Stimulated activated CD4-positive, alpha-beta T cell treated with anti-CD3 and anti-CD28 coated beads, Interleukin-1b, Interleukin-23, amount 100 ng/mL, for 1 hour (primary cell): ENCODE measurements around the gene LEMD1.
A peak's percentile ranks its signal among the peaks of the same experiment; 100 is the strongest.

Experiments
- DNase-seq, 2 donors: peaks; one replicate each; pipeline ENCODE4 v3.0.0-alpha.2; 2020; ENCODE audit warnings: low read depth in 2 of 2

Gene LEMD1

DNA sequence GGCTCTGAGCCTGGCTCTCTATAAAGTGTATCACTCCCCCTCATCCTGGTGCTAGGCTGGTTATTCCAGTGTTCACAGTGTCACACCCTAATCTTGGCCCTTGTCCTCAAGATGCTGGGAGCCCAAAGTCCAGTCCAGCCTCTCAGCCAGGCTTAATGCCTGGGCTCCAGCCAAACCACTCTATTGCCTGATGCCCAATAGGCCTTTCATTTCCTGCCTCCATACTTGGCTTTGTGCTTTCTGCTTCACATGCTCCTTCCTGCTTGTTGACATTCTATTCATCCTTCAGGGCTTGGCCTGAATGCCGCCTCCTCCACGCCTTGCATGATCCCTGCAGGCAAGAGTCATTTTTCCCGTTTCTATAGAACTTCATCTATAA lies 66.8 kb downstream of the LEMD1 start:
- no peak for DNase-seq

DNA sequence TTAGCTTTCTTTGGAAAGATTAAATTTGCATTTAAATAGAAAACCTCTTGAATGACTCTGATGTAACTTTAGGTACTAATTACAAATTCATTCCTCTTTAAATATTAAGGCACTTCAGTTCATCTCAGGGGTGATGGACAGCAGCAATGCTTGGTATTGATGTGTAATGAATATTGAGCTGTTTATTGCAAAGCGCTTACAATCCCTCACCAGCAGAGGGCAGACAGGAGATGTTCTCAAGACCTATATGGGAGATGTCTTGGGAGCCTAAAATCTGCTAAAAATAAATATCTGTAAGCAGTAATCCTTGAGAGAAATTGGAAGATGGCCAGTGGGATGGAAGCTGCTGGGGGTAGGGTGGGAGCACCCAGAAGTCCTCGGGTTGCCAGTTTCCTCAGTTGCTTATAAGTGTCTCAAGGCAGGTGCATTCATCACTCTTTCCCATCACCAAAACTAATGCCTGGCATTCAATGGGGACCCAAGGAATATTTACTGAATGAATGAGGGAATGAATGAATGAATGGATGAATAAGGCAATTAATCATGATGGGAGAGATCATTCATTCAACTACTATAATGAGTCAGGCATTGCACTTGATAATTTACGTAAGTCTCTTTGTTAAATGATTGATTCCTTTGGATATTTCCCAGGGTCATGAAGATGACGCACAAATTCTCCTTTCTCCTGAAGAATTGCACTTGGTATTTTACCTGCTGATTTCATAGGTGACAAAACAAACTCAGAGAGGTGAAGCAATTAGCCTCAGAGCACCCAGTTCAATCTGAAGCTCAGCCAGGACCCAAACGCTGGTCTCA lies 67.4 kb downstream of the LEMD1 start:
- peak; percentile 18 to 24 for DNase-seq

DNA sequence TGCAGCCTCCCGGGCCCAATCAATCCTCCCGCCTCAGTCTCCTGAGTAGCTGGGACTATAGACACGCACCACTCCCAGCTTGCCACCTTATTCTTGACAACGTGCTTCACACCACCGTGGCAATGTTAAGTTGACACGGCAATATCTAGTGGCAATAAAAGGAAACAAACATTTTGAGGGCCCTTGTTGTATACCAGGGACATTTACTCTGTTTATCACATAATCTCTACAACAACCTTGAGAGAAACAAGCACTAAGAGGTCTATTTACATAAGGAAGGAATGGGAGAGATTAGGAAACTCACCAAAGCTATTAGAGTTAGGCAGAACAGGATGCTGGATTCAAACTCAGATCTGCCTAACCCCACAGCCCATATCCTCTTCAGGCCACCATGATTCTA lies 68.2 kb downstream of the LEMD1 start:
- no peak for DNase-seq

DNA sequence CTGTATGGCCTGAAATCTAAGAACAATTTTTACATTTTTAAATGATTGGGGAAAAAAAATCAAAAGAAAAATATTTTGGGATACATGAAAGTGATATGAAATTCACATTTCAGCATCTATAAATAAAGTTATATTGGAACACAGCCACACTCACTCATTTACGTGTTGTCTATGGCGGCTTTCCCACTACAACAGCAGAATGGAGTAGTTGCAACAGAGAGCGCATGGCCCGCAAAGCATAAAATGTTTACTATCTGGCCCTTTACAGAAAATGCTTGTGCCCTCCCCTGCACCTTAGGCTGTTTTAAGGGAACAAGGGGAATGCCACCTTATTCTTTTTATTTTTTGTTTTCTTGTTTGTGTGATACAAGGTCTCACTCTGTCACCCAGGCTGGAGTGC lies 68.7 kb downstream of the LEMD1 start:
- DNase-seq, result no peak

DNA sequence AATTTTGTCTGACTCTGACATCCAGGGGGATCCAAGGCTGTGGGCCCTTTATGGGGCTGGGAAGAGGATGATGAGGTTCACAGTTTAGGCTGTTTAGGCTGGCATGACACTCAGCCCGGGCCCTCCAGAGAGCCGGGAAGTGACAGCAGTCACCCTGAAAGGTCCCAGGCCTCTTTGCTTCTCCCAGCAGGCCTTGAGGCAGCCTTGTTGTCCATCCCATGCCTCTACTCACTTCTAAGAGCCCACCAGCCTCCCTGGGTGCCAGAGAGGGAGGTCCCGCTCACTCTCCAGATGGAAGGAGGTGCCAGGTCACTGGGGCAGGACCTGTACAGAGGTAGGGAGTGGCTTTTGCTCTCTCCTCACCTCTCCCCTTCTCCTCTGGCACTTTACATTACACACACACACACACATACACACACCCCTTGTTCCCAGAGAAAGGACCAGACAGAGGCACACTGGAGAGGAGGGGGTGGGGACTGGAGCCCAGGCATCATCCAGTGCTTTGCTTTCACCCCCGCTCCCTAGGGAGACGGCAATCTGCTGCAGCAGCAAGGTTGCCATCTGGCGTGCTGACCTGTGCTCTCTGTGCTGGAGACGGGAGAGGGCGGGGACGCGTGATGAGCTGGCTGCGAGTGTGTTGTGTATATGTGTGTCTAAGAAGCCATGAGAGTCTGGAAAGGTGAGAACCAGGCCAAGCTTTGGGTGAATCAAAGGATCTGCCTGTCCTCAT lies 69.7 kb downstream of the LEMD1 start:
- DNase-seq, result no peak

DNA sequence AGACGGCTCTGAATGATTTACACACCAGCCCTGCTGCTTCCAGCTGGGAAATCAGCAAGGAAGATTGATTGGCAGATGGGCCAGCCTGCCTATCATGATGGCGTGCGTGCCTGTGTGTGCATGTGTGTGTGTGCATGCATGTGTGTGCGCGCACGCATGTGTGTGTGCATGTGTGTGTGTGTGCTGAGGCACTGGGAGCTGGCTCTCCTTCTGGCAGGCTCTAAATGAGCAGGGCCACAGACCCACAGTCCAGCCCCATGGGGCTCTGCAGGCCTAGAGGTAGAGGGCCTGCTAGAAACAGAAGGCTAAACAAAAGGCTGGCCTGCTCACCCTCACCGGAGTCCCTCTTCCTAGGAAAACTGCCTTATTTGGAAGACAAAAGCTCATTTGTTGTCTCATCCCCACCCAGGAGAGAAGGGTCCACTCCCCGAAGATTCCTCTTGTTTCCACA lies 71.1 kb downstream of the LEMD1 start:
- DNase-seq, result no peak

DNA sequence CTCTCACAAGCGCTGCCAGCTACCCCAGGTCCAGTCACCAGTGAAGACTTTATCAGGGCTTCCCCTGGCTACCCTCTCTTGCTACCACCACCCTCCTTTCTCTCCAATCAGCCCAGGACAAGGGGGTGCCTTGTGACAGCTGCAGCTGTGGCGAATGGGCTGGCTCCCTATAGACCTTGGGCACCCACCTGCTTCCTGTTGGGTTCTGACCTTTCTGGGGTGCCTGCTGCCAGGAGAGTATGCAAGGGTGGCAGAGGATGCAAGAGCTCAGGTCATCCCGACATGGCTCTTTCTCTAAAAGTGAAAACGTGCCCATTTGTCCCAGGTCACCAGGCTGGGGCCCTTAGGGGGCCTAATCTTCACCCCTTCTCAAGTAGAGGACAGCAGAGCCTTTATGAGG lies 71.7 kb downstream of the LEMD1 start:
- DNase-seq, result no peak

DNA sequence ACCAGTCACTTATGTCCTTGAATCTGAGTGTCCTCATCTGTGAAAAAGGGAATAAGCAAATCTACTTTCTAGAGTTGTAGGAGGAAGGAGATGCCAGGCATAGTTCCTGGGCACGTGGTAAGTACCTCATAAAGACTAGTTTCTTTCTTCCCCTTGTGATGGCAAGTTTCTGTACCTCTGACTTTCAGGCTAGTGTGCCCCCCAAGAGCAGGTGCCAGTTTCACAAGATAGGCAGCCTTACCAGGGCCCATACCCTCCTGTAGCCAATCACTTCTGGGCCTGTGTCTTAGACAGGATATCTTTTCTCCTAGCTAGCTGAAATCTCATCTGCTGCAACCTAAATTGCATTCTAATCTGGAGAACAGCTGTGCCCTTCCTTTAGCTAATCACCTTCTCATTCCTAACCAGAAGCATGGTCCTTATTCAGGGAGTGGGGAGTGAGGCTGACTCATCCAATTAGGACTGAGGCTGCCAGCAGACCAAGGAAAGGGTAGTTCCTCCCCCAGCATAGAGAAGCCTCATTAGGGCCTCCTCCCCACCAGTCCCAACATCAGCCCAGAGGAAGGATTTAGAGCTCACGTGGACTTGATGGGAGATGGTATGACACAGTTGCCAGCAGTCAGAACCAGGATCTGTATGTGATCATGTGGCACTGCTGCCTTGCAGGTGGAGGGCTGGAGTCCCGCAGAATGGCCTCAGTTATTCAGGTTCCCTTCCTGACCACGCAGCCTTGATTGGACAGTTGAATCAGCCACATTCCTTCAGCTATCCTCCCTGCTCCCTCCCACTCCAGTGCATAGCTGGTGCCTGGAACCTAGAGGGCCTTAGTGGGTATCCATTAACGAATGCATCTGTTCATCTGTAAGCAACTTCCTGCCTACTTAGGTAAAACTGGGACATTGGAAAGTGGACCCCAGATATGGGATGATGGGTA lies 73.0 kb downstream of the LEMD1 start:
- no peak for DNase-seq

DNA sequence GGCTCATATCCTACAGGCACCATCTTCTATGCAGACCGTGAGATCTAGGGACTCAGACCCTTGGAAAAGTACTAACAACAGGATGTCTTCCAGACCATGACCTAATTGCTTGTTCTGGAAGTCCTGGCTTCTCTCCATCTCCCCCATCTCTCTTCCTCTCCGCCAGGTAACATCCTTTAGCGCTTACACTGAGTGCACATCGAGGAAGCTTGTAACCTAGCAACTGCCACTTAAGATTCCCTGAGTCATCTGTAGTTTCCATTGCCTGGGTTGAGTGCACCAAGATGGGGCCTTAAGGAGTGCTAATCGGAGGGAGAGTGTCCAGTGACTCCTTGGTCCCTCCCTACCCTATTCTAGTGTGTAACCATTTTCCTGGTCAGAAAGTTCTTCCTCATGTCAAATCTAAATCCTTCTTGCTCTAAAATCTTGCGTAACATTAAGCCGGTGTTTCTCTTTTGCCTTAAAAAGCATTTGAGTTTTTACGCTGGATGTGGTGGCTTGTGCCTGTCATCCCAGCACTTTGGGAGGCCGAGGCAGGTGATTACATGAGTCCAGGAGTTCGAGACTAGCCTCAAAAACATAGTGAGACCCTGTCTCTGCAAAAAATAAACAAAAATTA lies 74.8 kb downstream of the LEMD1 start:
- no peak for DNase-seq

DNA sequence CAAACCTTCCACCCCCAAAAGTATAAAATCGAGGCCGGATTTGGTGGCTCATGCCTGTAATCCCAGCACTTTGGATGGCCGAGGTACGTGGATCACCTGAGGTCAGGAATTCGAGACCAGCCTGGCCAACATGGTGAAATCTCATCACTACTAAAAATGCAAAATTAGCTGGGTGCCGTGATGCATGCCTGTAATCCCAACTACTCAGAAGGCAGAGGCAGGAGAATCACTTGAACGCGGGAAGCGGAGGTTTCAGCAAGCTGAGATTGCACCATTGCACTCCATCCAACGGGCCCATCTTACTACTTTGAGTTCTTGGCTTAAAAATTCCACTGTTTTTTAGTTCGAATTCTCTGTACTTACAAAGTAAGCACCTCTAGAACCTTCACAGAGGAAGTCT lies 76.1 kb downstream of the LEMD1 start:
- no peak for DNase-seq

DNA sequence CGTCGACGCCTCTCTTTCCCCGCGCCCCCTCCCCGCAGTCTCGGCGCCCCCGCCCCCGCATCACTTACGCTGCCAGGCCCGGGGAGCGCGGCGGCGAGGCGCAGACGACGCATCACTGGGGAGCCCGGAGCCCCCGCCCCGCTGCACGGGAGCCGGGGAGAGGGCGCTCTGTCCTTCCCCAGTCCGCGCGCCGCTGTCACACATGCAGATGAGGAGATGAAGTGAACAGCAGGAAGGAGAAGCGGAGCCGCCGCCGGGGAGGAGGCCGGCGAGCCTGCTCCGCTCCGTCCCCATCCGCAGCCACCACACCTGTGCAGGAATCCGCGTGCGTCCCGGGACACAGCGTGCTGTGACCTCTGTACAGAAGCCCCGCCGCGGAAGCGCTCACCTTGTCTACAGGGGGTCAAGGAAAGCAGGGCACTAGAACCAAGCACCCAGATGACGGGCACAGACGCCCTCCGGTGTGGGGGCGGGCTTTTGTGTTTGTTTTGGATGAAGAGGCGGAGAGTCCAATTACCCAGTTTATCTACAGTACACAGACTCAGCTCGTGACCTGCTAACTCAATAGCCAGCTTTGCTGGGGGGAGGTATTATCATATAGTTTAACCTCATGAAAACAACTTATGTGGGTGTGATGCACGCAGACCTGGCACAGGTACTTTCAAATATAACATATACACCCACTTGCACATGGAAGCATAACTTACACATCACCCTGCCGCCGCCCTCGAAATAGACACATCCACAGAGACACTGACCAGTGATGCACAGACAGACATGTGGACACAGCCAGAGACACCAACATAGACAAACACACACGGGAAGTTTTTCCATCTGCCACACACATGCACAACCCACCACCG lies 77.6 kb downstream of the LEMD1 start:
- DNase-seq, result peak in 1 of 2 donors; percentile 32

DNA sequence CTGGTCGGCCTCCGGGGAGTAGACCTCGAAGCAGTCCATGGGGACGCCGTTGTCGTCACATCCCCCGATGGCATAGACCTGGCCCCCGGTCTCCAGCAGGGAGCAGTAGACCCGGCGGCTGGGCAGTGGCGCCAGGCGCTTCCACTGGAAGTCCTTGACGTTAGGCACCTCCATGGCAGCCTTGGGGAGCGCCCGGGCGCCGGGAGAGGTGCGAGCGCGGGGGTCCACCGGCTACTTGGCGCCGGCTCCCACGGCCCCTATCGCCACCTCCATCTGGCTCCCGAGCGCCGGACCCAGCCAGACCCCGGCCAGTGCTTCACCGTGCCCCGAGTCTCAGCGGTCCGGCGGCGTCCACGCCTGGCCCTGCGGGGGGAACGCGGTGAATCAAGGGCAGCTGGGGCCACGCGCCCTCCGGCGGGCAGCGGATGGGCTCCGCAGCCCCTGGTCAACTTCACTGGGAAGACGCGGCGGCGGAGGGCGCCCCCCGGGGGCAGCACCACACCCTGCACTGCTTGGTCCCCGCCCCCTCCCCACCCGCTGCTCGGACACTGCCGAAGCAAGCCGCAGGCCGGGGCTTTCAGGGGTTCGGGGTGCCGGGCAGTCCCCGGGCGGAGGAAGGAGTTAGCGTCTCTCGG lies 78.3 kb downstream of the LEMD1 start:
- no peak for DNase-seq

DNA sequence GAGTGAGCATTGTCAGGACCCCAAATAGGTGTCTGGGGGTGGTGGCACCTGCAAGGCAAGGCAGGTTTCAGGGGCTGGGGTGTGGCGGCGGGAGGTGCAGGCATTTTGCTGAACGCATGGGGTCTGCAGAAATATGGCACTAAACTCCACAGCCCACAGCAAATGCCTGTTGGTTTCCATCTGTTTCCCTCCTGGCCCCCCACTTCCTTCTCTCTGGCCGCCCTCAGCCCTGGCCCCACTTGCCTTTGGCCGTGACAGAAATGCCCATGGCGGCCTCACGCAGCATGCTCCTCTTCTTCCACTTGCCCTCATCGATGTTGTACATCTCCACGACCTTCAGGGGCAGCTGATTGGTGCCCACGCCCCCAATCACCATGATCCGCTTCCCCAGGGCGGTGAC lies 78.9 kb downstream of the LEMD1 start:
- no peak for DNase-seq

DNA sequence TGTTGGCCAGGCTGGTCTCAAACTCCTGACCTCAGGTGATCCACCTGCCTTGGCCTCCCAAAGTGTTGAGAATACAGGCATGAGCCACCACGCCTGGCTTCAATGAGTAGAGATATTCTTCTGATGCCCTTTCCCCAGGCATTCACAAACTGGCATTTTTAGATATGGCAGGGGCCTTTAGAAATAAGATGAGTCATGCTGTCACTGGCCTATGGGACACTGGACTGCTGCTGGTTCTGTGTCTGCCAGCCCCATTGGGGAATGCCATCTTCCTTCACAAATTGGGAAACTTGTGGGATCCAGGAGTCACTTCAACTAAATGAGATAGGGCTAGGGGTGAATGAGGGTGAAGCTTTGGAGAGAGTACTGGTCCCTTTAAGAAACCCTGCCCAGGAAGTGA lies 81.2 kb downstream of the LEMD1 start:
- DNase-seq, result no peak

DNA sequence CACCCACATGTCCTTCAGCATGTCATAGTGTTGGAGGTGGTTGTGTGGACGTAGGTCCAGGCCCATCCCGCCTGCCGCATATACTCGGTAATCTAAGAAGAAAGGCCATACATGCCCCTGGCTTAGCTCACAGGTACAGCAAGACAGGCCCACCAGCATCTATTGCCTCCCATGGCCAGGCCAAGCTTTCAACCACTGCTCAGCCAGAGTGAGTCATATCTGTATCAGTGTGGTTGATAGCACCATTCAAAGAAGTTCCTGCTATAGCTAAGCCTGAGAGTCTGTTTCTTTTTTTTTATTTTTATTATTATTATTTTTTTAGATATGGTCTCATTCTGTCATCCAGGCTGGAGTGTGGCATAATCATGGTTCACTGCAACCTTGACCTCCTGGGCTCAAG lies 82.1 kb downstream of the LEMD1 start:
- no peak for DNase-seq

DNA sequence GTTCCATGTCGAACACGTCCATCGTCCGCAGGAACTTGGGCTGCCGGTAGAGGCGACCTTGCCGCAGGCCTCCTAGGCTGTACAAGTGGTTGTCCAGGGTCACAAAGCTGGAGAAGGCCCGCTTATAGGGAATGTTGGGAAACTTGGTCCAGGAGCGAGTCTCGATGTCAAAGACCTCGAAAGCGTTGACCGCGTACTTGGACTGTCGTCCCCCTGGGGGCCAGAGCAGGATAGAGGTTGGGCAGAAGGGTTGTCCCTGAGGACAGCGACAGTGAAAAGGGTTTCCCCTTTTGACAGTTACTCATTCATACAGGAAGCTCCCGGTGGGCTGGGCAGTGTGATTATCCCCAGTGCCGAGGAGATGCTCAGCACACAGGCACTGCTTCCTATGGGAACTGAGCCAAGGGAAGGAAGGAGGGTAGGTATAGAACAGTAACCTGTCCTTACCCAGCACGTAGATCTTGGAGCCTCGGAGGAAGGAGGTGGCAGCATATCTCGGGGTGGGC lies 82.6 kb downstream of the LEMD1 start:
- DNase-seq, result no peak

DNA sequence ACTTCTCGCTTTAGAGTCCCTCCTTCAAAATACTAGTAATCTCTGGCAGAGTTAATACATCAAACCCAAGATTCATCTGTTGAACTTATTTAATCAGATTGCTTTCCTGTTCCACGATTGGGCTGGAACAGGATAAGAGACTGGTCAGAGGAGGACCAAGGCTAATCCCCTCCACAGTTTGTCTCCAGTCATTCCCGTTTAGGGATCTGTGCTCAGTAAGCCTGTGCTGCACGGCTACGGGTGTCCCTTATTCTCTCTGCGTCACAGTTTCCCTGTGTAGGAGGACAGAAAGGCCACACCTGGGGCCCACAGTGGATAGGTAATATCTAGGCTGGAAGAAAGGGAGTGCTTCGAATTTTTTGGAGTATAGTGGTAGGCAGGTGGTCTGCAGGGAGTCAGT lies 83.8 kb downstream of the LEMD1 start:
- no peak for DNase-seq

DNA sequence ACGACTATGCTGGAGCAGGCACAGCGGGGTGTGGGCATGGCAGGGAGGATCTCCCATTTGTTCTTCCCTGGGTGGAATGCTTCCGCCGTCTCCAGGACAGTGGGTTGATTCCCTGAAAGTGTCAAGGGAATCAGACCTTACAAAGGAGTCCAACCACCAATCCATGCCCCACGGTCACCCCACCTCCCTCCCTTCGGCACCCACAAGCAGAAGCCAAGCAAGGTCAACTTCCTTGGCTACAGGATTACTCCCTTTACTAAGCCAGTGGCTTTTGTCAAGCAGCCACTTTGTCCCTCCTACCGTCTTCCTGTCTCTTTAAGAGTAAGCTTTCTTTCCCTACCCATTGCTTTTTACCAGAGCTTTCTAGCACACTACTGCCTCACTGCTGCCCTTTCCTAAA lies 84.4 kb downstream of the LEMD1 start:
- no peak for DNase-seq

DNA sequence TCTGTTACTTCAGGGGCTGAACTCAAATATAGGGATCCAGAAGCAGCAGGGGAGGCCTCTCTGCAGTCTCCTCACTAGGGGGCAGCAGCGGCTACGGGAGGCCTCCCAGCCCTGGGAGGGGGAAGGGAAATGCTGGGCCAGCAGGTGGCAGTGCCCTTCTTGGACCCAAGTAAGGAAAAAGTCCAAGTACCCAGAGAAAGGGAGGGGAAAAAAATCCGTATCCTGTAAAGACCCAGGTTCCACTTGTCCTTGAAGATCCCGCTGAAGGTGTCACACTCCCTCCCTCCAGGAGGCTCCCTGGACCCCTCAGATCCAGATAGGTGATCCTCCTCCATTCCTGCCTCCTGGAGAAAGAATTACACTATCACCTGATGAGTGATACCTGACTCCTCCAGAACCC lies 86.2 kb downstream of the LEMD1 start:
- DNase-seq, result peak; percentile 42 to 60
